Osteoblast (primary cell): ENCODE results near the gene TTC27. TPM values are rescaled to one million over a fixed set of nuclear protein-coding genes. Genes with fewer than 3 reads are reported as not detected.

ENCODE experiments used
- DNase-seq: peaks from one replicate; pipeline ENCODE4 v3.0.0; 2011; ENCODE audit warnings: low spot score, mixed read lengths; ENCODE audit not compliant: insufficient read length; ENCODE audit errors: missing footprints
- H2AFZ ChIP-seq: 2 replicates; pipeline ENCODE4 v1.6.0; 2011; ENCODE audit warnings: mild to moderate bottlenecking, low read length
- H3K27ac ChIP-seq: 2 replicates; pipeline ENCODE4 v1.5.1; 2011; ENCODE audit warnings: mild to moderate bottlenecking, low read depth, low read length, moderate library complexity
- H3K27me3 ChIP-seq: 2 replicates; pipeline ENCODE4 v1.6.0; 2012; ENCODE audit warnings: mild to moderate bottlenecking, control low read depth, inconsistent platforms, low read length, moderate library complexity; ENCODE audit not compliant: insufficient read depth
- H3K36me3 ChIP-seq: 2 replicates; pipeline ENCODE4 v1.5.1; 2011; ENCODE audit warnings: mild to moderate bottlenecking, low read length, control low read depth, moderate library complexity; ENCODE audit not compliant: insufficient read depth
- H3K4me1 ChIP-seq: 2 replicates; pipeline ENCODE4 v1.5.1; 2011; ENCODE audit warnings: mild to moderate bottlenecking, low read length, control low read depth, moderate library complexity; ENCODE audit not compliant: insufficient read depth
- H3K4me2 ChIP-seq: 2 replicates; pipeline ENCODE4 v1.6.0; 2011; ENCODE audit warnings: mild to moderate bottlenecking, low read length; ENCODE audit not compliant: insufficient read depth
- H3K4me3 ChIP-seq: fragments of 200-600 bp; sonication (generic); 3 replicates; pipeline ENCODE4 v1.5.1; 2012; ENCODE audit warnings: mild to moderate bottlenecking, low read length, inconsistent platforms; ENCODE audit not compliant: insufficient read depth
- H3K79me2 ChIP-seq: 2 replicates; pipeline ENCODE4 v1.6.0; 2012; ENCODE audit warnings: mild to moderate bottlenecking, low read length, control low read depth, inconsistent platforms; ENCODE audit not compliant: insufficient read depth
- H3K9me3 ChIP-seq: 2 replicates; pipeline ENCODE4 v1.5.1; 2011; ENCODE audit warnings: low read depth, low read length, control low read depth
- H4K20me1 ChIP-seq: 2 replicates; pipeline ENCODE4 v1.6.0; 2012; ENCODE audit warnings: mild to moderate bottlenecking, low read length, control low read depth; ENCODE audit not compliant: insufficient read depth
- CTCF ChIP-seq: IDR thresholded peaks from 2 replicates; pipeline ENCODE4 v1.5.1; 2011; ENCODE audit warnings: mild to moderate bottlenecking, low read depth, low read length, moderate library complexity; ENCODE audit errors: extremely low read depth
- total RNA-seq: library from RNA; depleted of rRNA; stranded (reverse); fragments of >200 nt; gene quantifications from 2 replicates; pipeline ENCODE4 v1.2.3, GENCODE V29; 2012

The TTC27 gene
- total RNA-seq, 1 donor = 25.3 TPM

- no peaks in the 10 kb centered on the region for H3K9me3 ChIP-seq
- H3K79me2 ChIP-seq = no peaks in the 10 kb centered on the region
- no peak overlapping the region for H3K4me2 ChIP-seq
- no peaks in the 10 kb centered on the region for H3K36me3 ChIP-seq
- H3K4me1 ChIP-seq = peaks cover 3% of the 10 kb centered on the region
- no peak for DNase-seq
- H2AFZ ChIP-seq = no peak overlapping the region
- H3K4me3 ChIP-seq = no peak overlapping the region
- no peaks in the 10 kb centered on the region for H4K20me1 ChIP-seq
- H3K27ac ChIP-seq = no peak overlapping the region
- no peaks in the 10 kb centered on the region for H3K27me3 ChIP-seq
- peak; percentile 74 for TF ChIP-seq CTCF
Measured at GRCh38 chr2:32772638-32773447, 145.0 kb downstream of the TTC27 start.

DNA sequence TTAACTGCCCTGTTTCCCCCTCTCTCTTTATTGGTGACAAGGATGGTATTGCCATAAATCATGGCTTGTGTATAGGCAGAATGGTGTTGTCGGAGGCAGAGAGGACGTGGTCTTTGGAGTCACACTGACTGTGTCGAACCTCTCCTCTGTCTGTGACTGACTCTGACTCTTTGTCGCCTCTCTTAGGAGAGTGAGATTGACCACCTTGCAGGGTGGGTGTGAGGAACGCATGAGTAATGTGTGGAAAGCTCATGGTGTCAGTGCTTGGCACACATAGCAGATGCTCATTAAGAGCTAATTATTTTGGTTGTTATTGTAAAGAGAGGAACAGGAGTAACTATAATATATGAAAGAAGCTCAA, 145.6 kb downstream of the TTC27 start:
- Histone ChIP-seq H3K27ac (no peak overlapping the region), H3K4me1 (peaks cover 3% of the 10 kb centered on the region), H3K27me3 (no peaks in the 10 kb centered on the region), H3K79me2 (no peaks in the 10 kb centered on the region), H3K36me3 (no peaks in the 10 kb centered on the region), H3K4me3 (no peak overlapping the region), H4K20me1 (no peaks in the 10 kb centered on the region), H2AFZ (no peak overlapping the region), H3K9me3 (no peaks in the 10 kb centered on the region), H3K4me2 (no peak overlapping the region)
- no peak for TF ChIP-seq CTCF
- no peak for DNase-seq

DNA sequence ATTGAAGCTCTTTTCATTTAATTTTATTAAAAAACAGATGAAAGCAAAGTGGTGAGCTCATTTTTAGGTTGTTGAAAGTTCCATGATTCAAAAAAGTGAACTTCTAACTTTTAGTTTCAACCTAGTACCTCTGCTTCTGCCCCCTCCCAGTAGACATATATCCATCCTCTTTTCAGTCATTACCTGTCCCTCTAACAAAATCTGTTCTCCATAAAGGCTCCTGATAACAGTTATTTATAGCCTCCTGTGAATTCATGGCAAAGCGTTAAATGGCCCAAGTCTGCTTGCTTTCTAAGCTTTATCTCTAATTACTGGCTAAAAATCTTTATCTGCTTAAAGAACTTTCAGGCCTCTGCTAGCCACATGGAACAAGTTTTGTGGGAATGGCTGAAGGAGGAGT, 148.1 kb downstream of the TTC27 start:
- Histone ChIP-seq H3K4me1 (peaks cover 3% of the 10 kb centered on the region), H4K20me1 (no peaks in the 10 kb centered on the region), H3K79me2 (no peaks in the 10 kb centered on the region), H3K4me2 (no peak overlapping the region), H2AFZ (no peak overlapping the region), H3K9me3 (no peaks in the 10 kb centered on the region), H3K4me3 (no peak overlapping the region), H3K27ac (no peak overlapping the region), H3K36me3 (no peaks in the 10 kb centered on the region), H3K27me3 (no peaks in the 10 kb centered on the region)
- no peak for TF ChIP-seq CTCF
- DNase-seq = no peak

DNA sequence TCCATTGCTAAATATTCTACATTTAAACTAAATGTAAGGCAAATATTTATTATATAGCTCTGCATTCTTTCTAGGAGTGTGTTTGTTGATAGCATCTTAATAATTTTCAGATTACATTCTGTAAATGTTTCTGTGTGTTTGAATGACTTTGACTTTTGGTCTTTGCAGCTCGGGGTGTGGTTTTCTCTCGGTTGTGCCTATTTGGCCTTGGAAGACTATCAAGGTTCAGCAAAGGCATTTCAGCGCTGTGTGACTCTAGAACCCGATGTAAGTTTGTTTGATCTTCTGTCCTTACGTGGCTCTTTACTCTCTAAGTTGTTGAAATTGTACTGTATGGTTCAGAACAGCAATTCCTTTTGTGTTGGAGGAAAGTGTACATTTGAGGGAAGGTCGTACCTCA, 149.9 kb downstream of the TTC27 start:
- Histone ChIP-seq H3K27me3 (no peaks in the 10 kb centered on the region), H3K79me2 (no peaks in the 10 kb centered on the region), H3K4me1 (peaks cover 2% of the 10 kb centered on the region), H3K27ac (no peak overlapping the region), H3K4me2 (no peak overlapping the region), H3K4me3 (no peak overlapping the region), H2AFZ (no peak overlapping the region), H3K9me3 (no peaks in the 10 kb centered on the region), H3K36me3 (no peaks in the 10 kb centered on the region), H4K20me1 (no peaks in the 10 kb centered on the region)
- TF ChIP-seq CTCF = no peak
- DNase-seq = no peak
